HG02973 (cell line): ENCODE measurements around the gene CEP112.
"Not testable (repeated sequence)": the region's sequence is repeated elsewhere in the genome, so short reads cannot be mapped to it uniquely, and the experiment has no call there.

Experiments used
- ATAC-seq: cut with Tn5 transposase; IDR thresholded peaks from one replicate; pipeline ENCODE4 v1.9.1; 2021; ENCODE audit warnings: moderate library complexity; ENCODE audit not compliant: unreplicated experiment

Gene CEP112

DNA sequence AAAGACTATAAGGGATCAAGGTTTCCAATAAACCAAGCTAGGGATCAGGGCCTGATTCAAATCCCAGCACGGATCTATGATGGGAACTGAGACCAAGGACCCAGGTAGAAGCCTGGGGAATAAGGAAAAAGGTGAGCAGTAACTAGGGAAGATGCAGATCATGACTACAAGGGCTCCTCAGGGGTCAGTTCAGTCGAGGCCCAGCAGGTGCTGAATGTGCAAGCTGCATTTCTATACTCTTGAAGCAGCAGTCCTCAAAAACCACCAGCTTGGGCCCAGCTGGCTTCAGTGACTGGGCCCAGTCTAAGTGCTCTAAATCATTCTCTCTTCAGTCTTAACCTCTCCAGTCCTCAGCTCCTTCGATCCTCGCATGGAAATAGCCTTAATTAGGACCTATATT is 401.7 kb downstream of the CEP112 start:
- ATAC-seq: no peak

GRCh38 chr17:65787503-65787902 is 404.4 kb downstream of the CEP112 start:
- no peak for ATAC-seq

GRCh38 chr17:65786479-65786878 is 405.5 kb downstream of the CEP112 start:
- ATAC-seq: no peak

DNA sequence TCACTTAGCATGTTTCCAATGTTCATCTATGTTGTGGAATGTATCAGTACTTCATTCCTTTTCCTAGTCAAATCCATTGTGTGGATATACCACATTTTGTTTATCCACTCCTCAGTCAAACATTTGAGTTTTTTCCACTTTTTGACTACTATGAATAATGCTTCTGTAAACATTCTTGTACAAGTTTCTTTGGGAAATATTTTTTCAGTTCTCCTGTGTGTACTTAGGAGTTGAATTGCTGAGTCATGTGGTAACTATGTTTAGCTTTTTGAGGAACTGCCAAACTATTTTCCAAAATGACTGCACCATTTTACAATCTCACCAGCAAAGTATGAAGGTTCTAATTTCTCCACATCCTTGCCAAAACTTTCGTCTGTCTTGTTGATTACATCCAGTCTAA is 406.8 kb downstream of the CEP112 start:
- no peak for ATAC-seq

GRCh38 chr17:65783845-65784334 is 408.0 kb downstream of the CEP112 start:
- ATAC-seq: no peak

DNA sequence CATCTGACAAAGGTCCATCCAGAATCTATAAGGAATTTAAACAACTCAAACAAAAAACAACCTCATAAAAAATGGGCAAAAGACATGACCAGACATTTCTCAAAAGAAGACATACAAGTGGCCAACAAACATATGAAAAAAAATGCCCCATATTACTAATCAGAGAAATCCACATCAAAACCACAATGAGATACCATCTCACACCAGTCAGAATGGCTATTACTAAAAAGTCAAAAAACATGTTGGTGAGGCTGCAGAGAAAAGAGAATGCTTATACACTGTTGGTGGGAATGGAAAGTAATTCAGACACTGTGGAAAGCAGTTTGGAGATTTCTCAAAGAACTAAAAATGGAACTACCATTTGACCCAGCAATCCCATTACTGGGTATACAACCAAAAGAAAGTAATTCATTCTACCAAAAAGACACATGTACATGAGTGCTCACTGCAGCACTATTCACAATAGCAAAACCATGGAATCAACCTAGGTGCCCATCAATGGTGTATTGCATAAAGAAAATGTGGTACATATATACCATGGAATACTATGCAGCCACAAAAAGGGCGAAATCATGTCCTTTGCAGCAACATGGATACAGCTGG is 409.7 kb downstream of the CEP112 start:
- ATAC-seq: not testable (repeated sequence)

DNA sequence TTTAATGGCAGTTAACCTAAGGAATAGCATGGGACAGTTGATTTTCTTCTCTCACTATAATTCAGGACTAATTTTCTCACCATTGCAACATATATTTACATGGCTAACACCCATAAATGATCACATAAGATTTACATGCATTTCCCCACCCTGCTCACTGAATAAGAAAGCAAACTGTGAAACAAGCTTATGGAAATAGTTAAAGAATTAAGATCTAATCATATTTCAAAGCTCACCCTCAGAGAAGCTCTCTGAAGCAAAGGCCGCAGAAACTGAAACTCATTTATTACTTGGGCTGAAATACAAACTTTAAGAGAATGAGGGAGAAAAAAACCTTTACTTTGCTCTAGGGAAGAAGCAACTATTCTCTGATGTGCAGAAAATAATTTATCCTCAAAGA is 411.8 kb downstream of the CEP112 start:
- ATAC-seq: no peak

DNA sequence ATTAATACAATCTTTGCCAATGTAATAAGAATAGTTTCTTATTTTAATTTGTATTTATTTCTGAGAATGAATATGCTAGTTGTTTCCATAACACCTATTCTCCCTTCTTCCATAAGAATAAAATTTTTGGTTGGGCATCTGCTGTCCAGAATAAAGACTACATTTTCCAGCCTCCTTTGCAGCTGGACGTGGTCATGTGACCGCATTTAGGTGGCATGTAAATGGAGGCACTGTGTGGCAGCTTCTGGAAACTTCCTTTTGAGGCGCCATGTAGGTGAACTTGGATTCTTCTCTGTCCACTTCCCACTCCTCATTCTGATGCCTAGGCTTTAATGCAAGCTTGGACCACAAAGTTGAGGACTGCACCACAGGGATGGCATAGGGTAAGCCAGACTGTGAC is 415.0 kb downstream of the CEP112 start:
- no peak for ATAC-seq

GRCh38 chr17:65774787-65775186 is 417.1 kb downstream of the CEP112 start:
- ATAC-seq: no peak

- ATAC-seq: no peak
Observed at GRCh38 chr17:65772989-65773388, 418.9 kb downstream of the CEP112 start.

- ATAC-seq: no peak
Observed at GRCh38 chr17:65771704-65772103, 420.2 kb downstream of the CEP112 start.

DNA sequence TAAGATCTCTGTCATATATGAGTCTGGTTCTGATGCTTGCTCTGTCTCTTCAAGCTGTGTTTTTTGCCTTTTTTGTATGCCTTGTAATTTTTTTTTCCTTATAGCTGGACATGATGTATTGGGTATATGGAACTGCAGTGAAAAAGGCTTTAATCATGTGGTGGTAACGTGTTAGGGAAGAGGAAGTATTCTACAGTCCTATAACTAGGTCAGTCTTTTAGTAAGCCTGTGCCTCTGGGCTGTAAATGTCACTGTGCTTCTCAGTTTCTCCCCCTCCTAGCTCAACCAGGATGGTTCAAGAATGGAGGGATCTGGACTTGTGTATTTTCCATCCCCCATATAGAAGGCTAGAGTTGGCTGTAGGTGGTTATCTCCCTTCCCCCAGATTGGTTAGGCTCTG is 428.1 kb downstream of the CEP112 start:
- no peak for ATAC-seq

GRCh38 chr17:65762973-65763372 is 429.0 kb downstream of the CEP112 start:
- ATAC-seq: no peak

DNA sequence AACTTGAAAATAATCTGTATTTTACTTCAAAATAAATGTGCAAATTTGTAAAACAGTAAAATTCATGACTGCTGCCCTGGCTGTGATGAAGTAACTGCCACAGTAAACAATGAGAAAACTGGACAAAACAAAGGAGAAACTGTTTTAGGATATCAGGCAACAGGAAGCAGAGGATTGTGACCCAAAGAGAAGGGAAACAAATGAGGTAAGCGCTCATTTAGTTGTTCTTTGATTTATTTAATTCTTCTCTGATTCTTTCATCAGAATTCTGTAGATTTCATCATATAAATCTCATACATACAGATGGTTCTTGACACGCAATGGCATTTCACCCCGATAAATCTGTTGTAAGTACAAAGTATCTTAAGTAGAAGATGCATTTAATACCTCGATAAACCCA is 432.4 kb downstream of the CEP112 start:
- no peak for ATAC-seq

- ATAC-seq: no peak
Observed at GRCh38 chr17:65756760-65757159, 435.2 kb downstream of the CEP112 start.

- no peak for ATAC-seq
Observed at GRCh38 chr17:65755799-65756198, 436.1 kb downstream of the CEP112 start.

GRCh38 chr17:65754630-65755029 is 437.3 kb downstream of the CEP112 start:
- ATAC-seq: no peak

- ATAC-seq: no peak
Observed at GRCh38 chr17:65754081-65754480, 437.9 kb downstream of the CEP112 start.

DNA sequence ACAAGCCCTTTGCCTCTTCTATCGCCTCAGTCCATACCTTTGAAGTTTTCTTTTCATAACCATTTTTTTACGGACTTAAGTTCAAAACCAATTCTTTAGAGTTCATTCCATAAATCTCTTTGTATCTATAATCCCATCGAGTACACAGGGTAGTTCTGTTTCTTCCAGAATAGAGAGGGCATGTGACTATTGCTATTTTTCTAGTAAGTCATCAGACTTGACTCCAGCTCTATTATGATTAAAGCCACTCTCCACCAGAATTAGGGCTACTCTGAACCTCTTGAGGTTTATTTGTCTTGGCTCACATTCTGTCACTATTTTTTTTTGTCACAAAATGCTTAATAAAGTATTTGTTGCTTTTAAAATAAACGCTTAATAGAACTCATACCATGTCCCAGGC is 438.6 kb downstream of the CEP112 start:
- no peak for ATAC-seq

DNA sequence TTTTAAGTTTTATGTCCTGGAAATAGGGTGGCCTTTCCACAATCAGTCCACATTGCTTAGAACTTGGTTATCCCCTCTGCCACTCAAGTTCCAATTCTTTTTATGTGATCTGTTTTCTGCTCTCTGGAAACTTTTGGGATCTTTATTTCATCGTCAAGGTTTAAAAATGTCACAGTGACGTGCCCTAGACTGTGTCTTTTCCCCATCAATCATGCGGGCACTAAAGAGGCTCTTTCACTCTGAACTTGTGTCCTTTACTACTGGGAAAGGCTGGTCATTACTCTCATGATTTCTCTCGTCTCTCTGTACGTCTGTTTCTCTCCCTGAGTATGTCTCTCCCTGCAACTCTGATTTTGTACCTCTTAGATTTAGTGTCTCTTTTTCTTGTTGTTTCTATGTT is 440.7 kb downstream of the CEP112 start:
- no peak for ATAC-seq

DNA sequence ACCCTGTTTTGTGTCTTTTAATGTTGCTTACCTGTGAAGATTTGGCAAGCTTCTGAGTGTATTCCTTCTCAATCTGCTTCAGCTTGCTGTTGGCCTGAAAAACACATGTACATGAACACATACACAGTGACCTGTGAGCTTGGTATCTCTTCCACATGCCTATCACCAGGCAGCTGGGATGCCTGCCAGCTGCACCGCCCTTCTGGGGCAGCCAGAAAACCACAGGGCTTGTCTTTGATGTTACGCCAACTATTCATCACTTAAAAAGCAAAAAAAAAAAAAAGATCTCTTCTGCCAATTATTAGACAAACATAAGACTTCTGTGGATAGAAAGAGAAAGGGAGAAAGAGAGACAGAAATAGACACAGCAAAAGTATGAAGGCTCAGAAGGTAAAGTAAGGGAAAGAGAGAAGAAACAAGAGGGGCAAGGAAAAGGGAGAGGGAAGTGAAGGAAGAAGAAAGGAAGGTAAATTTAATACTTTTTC is 441.3 kb downstream of the CEP112 start:
- ATAC-seq: no peak

DNA sequence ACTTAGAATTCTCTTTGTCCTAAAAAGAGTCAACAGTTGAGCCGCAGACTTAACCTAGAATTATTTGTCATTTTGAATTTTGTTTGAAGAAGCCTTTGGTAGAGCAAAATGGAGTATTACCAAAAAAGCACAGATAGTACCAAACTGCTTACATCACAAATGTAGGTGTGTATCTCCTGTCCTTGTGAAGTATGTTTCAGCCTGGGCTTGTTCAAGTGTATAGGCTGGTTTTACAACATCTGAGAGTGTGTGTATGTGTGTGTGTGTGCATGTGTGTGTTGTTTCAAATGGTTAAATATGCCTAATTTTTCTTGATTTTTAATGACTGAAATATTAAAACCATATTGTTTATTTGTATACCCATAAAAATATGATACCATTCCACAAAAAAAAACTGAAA is 441.8 kb downstream of the CEP112 start:
- ATAC-seq: no peak

DNA sequence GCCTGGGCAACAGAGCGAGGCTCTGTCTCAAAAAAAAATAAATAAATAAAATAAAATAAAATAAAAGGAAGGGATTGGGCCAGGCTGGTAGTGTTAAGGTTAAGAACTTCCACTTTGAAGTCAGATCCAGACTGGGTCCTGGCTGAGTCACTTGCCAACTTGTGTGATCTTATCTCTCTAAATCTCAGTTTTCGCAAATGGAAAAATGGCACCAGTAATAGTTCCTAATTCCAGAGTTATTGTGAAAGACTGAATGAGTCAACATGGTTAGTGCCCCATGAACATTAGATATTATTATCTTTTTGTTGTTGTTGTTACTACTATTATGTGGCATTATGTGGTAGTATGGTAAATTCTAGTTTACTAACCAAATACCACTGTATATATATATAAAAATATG is 442.5 kb downstream of the CEP112 start:
- no peak for ATAC-seq
